ENCODE measurements around the gene ELOVL4.

The ELOVL4 gene

DNA sequence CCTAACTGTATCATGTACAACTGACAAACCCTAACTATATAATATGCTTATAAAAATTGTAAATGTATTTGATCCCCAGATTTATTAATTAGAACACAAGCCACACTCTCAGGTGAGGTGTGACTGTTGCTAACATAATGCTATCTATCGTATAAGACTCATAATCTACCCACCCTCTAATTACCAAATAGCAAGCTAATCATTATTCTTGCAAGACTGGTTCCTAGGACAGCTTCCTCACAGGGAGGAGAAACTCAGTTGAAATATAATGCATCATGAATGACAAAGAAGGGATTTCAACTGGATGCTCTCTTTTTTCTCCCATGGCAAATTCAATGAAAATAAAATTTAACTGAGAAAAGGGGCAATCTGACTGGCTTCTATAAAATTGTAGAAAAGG lies 35.4 kb downstream of the ELOVL4 start:
- no peak for DNase-seq (ENCODE audit: low read depth, low spot score)

DNA sequence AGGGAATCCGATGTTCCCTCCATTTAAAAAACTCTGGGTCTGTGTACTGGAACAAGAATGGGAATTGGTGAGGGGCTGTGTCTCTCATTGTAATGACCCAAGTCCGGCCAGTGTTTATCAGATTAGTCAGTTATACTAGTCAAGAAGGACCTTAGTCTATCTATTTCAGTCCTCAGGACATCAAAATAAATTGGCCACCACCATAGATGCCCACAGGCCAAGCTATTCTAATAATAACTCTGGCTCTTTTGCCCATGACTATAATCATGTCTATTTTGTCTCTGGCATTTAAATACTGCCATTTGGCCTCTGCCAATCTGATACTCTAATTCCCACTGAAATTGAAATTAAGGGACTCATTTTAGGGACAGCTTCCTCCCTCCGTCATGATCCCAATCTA lies 37.8 kb downstream of the ELOVL4 start:
- DNase-seq (ENCODE audit: low read depth, low spot score) = no peak

DNA sequence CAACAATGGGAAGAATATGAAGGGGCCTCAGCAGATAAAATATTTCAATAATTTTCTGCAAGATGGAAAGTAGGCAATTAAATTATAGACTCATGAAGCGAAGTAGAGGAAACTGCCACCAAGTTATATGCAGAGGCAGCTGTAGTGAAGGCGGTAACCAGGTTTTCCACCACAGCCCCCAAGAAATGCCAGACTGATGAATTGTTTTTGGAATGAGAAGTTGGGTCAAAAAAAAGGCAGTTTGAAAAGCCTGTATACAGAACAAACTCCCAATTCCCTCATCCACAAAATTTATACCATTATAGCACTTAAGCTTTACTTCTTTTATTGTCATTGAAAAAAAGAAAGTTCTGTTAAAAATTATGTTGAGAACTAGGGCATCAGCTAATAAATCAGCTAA lies 45.3 kb downstream of the ELOVL4 start:
- DNase-seq (ENCODE audit: low read depth, low spot score) = no peak

DNA sequence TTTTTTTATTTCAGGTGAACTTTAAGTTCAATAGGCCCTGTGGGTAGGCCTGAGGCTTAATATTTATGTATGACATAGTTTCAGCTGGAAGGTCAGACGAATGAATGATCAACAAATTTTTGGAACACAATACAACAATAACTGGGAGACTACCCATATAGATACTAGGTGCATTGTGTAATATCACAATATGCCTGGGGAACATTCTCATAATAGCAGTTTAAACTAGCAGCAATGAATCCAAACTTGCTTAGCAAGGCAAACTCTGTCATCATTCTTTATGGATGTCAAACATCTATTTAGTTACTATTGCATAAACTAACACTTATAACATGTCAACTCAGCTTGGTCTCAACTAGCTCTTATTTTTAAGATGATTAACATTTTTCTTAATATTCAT lies 49.3 kb downstream of the ELOVL4 start:
- DNase-seq (ENCODE audit: low read depth, low spot score) = no peak

DNA sequence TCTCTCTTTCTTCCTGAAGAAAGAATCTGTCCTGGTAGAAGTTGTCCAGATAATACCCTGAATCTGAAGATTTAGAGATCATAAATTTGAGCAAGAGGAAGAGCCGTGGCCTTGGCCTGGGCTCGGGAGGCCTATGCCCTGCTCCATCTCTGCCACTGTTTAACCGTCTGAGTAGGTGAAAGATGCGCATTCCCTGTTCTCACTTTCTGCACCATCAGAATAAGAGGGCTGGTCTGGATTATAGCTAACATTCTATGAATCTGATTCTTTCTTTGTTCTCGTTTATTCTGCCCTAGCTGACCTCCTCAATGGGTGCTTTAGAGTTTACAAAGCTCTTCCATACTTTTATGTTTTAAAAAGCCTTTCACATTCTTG lies 51.3 kb downstream of the ELOVL4 start:
- DNase-seq (ENCODE audit: low read depth, low spot score) = no peak

DNA sequence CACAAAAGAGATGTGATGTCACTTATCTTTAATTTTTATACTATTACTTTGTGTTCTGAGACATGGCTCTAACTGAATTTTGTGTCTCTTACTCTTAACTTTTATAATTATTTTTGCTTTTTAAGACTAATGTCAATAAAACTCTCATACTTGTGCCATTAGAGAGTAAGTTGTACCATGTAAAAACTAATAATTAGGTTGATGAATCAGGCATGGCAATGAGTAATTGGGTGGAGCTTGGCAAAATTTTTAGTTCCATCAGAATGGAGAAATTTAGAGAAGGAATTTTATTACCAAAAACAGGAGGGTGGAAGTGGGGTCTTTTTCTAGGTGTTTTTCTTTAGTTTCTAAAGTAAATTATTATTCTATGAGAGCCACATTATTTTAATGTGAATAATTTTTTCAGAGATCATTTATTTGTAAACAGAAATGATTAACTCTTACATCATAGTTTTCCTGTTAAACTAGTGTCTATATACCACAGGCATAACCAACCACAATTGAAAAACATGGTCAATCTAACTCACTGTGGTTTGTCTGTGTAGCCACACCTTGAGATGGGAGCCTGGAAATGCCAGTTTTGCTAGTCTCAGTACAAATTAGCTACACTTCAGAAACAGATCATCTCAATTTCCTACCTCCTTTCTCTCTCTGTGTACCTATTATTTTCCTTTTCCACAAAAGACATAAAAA lies 51.8 kb downstream of the ELOVL4 start:
- no peak for DNase-seq (ENCODE audit: low read depth, low spot score)

DNA sequence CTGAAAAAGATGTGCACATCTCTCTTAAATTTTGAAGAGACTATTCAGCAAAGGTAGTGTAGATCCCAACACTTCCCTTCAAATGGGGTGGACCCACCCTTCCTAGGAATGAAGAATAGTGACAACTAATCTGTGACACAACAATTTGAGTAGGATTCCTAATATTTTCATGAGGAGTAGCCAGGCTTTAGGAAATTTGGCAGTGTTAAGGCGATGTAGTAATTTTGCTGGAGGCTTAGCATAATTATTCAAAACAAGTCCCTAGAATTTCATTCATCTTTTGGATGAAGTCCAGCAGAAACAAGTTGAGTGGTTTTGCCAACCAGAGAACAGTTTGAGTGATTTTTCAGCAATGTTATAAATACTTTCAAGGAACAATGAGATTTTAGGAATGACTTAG lies 52.4 kb downstream of the ELOVL4 start:
- no peak for DNase-seq (ENCODE audit: low read depth, low spot score)

DNA sequence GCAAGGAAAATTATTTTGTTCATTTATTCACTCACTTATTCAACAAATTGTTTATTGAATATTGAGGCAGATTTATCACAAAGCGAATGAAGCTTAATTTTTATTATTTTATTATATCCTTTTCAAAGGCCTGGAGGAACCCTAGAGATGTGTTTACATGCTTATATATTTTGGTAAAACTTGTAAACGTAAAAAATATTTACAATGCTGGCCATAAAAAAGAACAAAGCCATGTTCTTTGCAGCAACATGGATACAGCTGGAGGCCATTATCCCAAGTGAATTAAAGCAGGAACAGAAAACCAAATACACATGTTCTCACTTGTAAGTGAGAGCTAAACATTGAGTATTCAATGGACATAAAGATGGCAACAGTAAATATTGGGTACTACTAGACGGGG lies 58.8 kb downstream of the ELOVL4 start:
- no peak for DNase-seq (ENCODE audit: low read depth, low spot score)

DNA sequence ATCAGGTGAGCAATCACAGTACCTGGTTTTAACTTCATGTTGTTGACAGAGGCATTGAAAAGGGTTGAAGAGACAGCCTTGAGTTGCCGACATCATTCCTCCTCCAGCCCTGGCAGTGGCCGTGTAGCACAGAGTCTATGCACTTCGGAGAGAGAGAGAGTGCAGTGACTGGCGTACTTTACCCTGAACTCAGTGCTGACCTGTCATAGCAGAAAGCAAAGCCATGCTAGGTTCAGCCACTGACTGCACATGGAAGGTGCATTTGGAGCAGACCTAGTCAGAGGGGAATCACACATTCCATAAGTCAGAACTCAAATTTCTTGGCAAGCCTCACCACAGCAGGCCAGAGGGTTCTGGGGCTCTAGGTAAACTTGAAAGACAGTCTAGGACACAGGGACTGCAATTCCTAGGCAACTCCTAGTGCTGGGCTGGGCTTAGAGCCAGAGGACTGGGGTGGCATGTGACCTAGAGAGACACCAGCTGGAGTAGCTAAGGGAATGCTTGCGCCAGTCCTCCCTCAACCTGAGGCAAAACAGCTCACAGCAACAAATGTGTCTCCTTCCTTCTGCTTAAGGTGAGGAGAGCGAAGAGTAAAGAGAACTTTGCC lies 69.1 kb downstream of the ELOVL4 start:
- DNase-seq (ENCODE audit: low read depth, low spot score) = no peak

DNA sequence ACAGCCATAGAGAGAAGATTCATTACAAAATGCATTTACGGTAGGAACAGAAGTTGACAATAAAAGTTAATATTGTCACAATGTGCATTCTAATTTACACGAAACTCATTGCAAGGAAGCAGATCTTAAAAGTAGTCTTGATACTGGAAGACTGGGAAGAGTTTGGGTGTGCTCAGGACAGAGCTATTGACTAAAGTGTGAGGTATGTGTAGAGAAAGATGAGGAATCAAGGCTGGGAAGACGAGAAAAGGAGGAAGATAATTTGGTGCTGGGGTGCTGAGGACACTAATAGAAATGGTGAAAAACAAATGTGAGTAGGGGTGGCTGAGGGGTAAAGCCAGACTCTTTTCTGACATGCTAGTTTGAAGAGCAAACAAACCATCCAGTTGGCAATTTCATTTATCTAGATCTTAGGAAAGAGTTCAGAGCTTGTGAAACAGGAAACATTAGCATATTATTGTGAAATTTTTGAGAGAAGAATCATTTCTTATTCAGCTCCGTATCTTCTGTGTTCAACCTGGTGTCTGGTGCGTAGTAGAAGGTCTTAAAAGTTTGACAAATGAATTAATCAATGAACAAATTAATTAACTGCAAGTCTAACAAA lies 72.7 kb downstream of the ELOVL4 start:
- no peak for DNase-seq (ENCODE audit: low read depth, low spot score)

DNA sequence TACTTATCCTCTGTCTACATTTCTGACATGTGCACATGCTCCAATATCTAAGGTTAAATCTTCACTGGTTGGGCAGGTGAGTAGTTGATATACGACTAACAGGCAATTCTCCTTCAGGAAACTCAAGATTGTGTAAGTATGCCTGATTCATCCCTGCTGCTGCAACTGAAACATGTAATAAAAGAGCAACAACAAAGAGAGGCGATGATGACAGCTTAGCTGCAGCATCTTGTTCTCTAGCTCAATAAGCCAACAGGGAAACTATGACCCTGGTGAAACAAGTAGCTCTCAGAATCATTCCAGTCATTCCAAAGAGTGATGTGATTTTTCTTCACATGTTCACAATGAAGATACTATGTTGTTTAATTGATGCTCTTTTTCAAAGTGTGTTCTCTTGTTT lies 74.4 kb downstream of the ELOVL4 start:
- DNase-seq (ENCODE audit: low read depth, low spot score) = no peak

DNA sequence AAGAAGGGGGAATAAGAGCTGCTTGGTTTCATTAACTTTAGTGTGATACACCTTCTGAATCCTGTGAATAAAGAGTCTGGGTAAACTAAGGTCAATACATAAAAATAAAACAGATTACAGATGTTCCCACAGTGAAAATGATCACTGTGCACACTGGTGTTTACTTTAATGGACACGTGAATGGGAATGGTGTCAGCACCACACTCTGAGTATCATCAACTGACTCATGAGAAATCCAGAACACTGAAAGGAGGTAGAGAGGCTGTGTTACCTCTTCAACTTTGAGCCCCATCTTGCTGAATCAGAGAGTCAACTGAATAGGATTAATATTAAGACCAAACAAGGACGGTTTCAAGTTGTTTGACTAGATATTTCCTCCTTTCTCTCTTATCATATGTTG lies 75.0 kb downstream of the ELOVL4 start:
- DNase-seq (ENCODE audit: low read depth, low spot score) = no peak

DNA sequence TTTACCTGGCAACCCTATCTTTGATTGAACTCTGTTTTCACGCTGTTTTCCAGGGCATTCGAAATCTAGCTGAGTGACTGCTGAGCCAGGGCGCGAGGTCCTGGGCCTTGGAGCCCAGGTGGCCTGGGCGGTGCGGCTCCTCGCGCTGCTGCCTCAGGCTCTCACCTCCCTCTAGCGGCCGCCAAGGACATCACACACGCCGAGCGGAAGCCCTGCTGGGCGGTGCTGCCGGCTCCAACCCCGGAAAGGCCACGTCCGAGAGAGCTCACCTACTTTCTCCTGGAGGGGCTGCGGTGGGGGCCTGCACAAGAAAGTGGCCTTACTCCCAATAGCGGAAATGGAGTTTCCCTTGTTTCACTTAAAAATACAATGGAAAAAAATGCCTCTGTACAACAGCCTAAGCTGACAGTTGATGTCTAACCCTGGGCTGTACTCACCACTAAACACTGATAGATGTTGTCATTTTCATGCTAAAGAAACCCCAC lies 77.7 kb downstream of the ELOVL4 start:
- DNase-seq (ENCODE audit: low read depth, low spot score) = peak; percentile 53

DNA sequence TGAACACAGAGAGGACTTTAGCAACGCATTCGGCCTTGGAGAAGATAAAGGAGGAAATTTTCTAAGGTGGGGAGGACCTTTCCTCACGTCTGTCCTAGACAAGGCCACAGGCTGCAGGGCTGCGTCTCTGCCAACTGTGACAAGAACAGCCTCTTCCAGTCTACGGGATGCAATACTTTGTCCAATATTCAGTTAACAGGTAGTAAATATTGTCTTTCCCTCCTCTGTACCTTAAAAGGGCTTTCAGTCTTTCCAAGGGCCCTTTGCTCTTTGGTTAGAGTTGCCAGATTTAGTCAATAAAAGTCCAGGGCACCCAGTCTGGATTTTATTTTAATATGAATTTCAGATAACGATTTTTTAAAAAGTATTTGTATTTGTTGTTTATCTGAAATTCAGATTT lies 78.2 kb downstream of the ELOVL4 start:
- DNase-seq (ENCODE audit: low read depth, low spot score) = no peak

DNA sequence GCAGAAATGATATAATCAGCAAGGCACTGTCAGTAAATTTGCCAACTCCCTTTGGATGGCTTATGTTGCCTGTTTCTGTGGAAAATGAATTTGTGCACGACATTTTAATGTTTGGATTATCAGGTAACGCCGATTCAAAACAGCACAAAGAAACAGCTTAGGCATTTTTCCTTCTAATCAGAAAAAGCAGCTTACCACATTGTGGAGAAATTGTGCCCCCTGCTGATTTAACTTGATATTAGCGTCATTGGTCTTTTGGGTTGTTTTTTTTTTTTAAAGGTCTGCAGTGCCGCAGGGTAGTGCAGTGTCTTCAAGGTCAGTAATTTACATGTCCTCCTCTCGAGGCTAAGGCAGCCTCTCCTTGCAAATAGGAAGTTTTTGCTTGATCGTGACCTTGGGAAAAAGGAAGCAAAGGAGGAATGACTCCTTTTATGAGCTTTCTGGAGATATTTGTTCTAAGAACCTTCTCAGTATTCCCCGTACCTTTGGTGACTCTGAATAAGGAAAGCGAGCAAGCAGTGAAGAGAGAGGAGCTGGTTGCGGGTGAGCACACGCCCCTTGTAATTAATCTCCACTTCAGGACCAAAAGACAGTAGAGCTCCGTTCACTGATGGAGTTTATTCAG lies 79.1 kb downstream of the ELOVL4 start:
- DNase-seq (ENCODE audit: low read depth, low spot score) = no peak
